SU-DHL-6 (cell line): ENCODE measurements around the gene DGKB.

ENCODE experiments used
- H2AFZ ChIP-seq: fragments of 200-600 bp; sonication (generic); 2 replicates; pipeline ENCODE4 v1.6.1; 2014; ENCODE audit warnings: low read depth, mild to moderate bottlenecking, moderate library complexity, mixed read lengths, antibody characterized with exemption, low read length; ENCODE audit not compliant: severe bottlenecking
- H3F3A ChIP-seq: fragments of 200-600 bp; shearing (Covaris generic); 2 replicates; pipeline ENCODE4 v1.6.0; 2016; ENCODE audit warnings: antibody characterized with exemption, mild to moderate bottlenecking; ENCODE audit not compliant: insufficient read depth
- H3K27ac ChIP-seq: fragments of 200-600 bp; sonication (generic); 2 replicates; pipeline ENCODE4 v1.5.1; 2016; ENCODE audit warnings: low read depth, mild to moderate bottlenecking, low read length, moderate library complexity, mixed read lengths
- H3K27me3 ChIP-seq: fragments of 200-600 bp; sonication (generic), shearing (Covaris generic); 2 replicates; pipeline ENCODE4 v1.6.0; 2014; ENCODE audit warnings: mild to moderate bottlenecking, low read length
- H3K36me3 ChIP-seq: fragments of 200-600 bp; sonication (generic); 2 replicates; pipeline ENCODE4 v1.6.1; 2014; ENCODE audit warnings: mild to moderate bottlenecking, low read length, mixed read lengths
- H3K4me2 ChIP-seq: fragments of 300-600, 200-600 bp; shearing (Covaris generic), sonication (generic); 2 replicates; pipeline ENCODE4 v1.6.0; 2014; ENCODE audit warnings: low read length, low read depth, mild to moderate bottlenecking; ENCODE audit not compliant: poor library complexity, severe bottlenecking
- H3K4me3 ChIP-seq: fragments of 200-600 bp; sonication (generic); 2 replicates; pipeline ENCODE4 v1.5.1; 2014; ENCODE audit warnings: antibody characterized with exemption, low read length, mild to moderate bottlenecking, mixed read lengths; ENCODE audit not compliant: insufficient read depth, poor library complexity, severe bottlenecking
- H3K79me2 ChIP-seq: fragments of 200-600 bp; sonication (generic); 2 replicates; pipeline ENCODE4 v1.6.1; 2014; ENCODE audit warnings: mild to moderate bottlenecking, low read length, moderate library complexity; ENCODE audit not compliant: insufficient read depth
- H3K9ac ChIP-seq: fragments of 200-600 bp; sonication (generic); 2 replicates; pipeline ENCODE4 v1.7.0; 2014; ENCODE audit warnings: mild to moderate bottlenecking, low read length
- H3K9me2 ChIP-seq: fragments of 200-600 bp; sonication (generic); replicated peaks from 2 replicates; pipeline ENCODE4 v1.6.1; 2014; ENCODE audit warnings: low read length; ENCODE audit not compliant: insufficient read depth
- H3K9me3 ChIP-seq: fragments of 200-600 bp; sonication (generic); 2 replicates; pipeline ENCODE4 v1.6.1; 2014; ENCODE audit warnings: low read length, mixed read lengths; ENCODE audit not compliant: insufficient read depth
- H4K20me1 ChIP-seq: fragments of 200-600 bp; sonication (generic); 2 replicates; pipeline ENCODE4 v1.6.1; 2014; ENCODE audit warnings: low read depth, mild to moderate bottlenecking, antibody characterized with exemption, low read length, moderate library complexity, mixed read lengths
- EZH2phosphoT487 ChIP-seq: fragments of 200-600 bp; sonication (generic), shearing (Covaris generic); conservative IDR thresholded peaks from 2 replicates; pipeline ENCODE4 v1.6.1; 2018; ENCODE audit warnings: mild to moderate bottlenecking, antibody characterized with exemption, low read length, moderate library complexity, mixed read lengths
- TF ChIP-seq, protein P1 (sequence below): fragments of 200-600 bp; sonication (generic); IDR thresholded peaks from one replicate; pipeline ENCODE4 v1.5.1; 2017; ENCODE audit warnings: antibody characterized with exemption, mild to moderate bottlenecking, low read length, moderate library complexity; ENCODE audit not compliant: insufficient read depth, poor library complexity, severe bottlenecking

Gene DGKB

DNA sequence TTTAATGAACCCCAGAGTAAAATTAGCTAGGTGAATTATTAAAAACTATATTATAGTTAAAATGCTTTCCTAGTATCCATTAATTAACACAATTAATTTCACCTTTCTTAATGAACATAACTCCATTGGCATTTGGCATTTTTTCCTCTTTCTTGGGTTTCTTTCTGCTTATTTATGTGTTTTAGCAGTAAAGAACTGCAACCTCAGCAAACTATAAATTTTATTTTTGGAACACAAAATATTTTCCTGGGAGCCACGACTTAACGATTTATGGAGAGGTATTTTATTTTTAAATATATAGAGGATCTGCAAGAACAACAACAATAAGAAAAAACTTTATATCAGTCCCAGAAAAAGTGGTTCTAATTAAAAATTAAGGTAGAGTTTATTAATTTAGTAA is 465.7 kb downstream of the DGKB start:
- TF ChIP-seq, protein P1, sequence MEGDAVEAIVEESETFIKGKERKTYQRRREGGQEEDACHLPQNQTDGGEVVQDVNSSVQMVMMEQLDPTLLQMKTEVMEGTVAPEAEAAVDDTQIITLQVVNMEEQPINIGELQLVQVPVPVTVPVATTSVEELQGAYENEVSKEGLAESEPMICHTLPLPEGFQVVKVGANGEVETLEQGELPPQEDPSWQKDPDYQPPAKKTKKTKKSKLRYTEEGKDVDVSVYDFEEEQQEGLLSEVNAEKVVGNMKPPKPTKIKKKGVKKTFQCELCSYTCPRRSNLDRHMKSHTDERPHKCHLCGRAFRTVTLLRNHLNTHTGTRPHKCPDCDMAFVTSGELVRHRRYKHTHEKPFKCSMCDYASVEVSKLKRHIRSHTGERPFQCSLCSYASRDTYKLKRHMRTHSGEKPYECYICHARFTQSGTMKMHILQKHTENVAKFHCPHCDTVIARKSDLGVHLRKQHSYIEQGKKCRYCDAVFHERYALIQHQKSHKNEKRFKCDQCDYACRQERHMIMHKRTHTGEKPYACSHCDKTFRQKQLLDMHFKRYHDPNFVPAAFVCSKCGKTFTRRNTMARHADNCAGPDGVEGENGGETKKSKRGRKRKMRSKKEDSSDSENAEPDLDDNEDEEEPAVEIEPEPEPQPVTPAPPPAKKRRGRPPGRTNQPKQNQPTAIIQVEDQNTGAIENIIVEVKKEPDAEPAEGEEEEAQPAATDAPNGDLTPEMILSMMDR = no peak
- no peak for TF ChIP-seq EZH2phosphoT487
- no peak overlapping the region for H3K4me3 ChIP-seq
- H3K4me2 ChIP-seq = no peak overlapping the region
- H3K79me2 ChIP-seq = no peaks in the 10 kb centered on the region
- H3K27ac ChIP-seq = no peak overlapping the region
- H3K27me3 ChIP-seq = no peaks in the 10 kb centered on the region
- H3K9me2 ChIP-seq = no peaks in the 10 kb centered on the region
- H2AFZ ChIP-seq = no peak overlapping the region
- H3F3A ChIP-seq = no peaks in the 10 kb centered on the region
- H3K36me3 ChIP-seq = no peaks in the 10 kb centered on the region
- no peak overlapping the region for H3K9ac ChIP-seq
- no peaks in the 10 kb centered on the region for H3K9me3 ChIP-seq
- no peaks in the 10 kb centered on the region for H4K20me1 ChIP-seq

DNA sequence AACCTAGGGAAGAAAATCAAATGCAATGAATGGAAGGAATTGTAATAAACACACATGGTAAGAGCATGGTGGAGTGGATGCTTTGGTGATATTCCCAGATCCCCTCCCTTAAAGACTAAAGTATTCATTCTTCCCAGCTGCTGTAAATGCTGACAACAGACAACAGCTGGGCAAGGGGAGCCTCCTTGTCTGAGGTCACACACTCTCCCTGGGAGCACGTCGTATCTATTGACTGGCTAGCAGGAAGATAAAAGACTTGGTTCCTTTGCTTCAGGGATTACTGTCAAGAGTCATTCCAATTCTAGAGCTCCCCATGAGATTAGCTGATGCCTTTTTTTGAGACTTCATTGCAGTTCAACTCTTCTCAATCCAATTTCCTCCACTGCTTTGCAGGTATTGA is 469.6 kb downstream of the DGKB start:
- Histone ChIP-seq H4K20me1 (no peaks in the 10 kb centered on the region), H3K9ac (no peak overlapping the region), H3K79me2 (no peaks in the 10 kb centered on the region), H3K4me2 (no peak overlapping the region), H3K27ac (no peak overlapping the region), H2AFZ (no peak overlapping the region), H3K9me2 (no peaks in the 10 kb centered on the region), H3F3A (no peaks in the 10 kb centered on the region), H3K4me3 (no peak overlapping the region), H3K36me3 (no peaks in the 10 kb centered on the region), H3K9me3 (no peaks in the 10 kb centered on the region), H3K27me3 (no peaks in the 10 kb centered on the region)
- TF ChIP-seq, protein P1 = no peak
- TF ChIP-seq EZH2phosphoT487 = no peak

DNA sequence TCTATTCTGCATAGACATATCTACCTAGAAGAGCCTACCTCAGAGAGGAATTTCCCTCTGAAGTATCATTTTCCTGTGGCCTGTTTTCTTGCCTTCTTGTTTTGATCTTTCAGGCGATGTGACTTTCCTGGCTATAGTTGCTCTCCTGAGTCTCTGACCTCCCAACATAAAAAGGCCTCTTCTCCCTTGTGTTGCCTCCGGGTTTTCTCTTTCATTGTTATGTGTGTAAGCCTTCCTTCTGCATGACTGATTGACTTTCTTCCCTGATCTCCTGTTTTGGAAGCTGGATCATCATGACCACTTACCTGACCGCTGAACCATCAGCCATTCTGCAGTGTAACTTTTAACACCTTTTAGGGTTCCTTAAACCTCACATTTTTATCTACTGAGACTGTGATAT is 471.6 kb downstream of the DGKB start:
- Histone ChIP-seq H2AFZ (no peak overlapping the region), H3K9ac (no peak overlapping the region), H3K4me2 (no peak overlapping the region), H3F3A (no peaks in the 10 kb centered on the region), H4K20me1 (no peaks in the 10 kb centered on the region), H3K4me3 (no peak overlapping the region), H3K9me3 (no peaks in the 10 kb centered on the region), H3K27me3 (no peaks in the 10 kb centered on the region), H3K36me3 (no peaks in the 10 kb centered on the region), H3K79me2 (no peaks in the 10 kb centered on the region), H3K27ac (no peak overlapping the region), H3K9me2 (no peaks in the 10 kb centered on the region)
- no peak for TF ChIP-seq EZH2phosphoT487
- TF ChIP-seq, protein P1 = no peak
